GM18873 (cell line): Measurements from ENCODE around the gene APCDD1.
"Not testable (repeated sequence)": the region's sequence is repeated elsewhere in the genome, so short reads cannot be mapped to it uniquely, and the experiment has no call there.

Source experiments
- ATAC-seq: cut with Tn5 transposase; IDR thresholded peaks from one replicate; pipeline ENCODE4 v1.9.1; 2021; ENCODE audit warnings: mild to moderate bottlenecking, moderate library complexity, moderate number of reproducible peaks; ENCODE audit not compliant: unreplicated experiment, low FRiP score

The APCDD1 gene

GRCh38 chr18:10522574-10522973 is 68.1 kb downstream of the APCDD1 start:
- no peak for ATAC-seq

- no peak for ATAC-seq
Observed at GRCh38 chr18:10523544-10523943, 69.1 kb downstream of the APCDD1 start.

DNA sequence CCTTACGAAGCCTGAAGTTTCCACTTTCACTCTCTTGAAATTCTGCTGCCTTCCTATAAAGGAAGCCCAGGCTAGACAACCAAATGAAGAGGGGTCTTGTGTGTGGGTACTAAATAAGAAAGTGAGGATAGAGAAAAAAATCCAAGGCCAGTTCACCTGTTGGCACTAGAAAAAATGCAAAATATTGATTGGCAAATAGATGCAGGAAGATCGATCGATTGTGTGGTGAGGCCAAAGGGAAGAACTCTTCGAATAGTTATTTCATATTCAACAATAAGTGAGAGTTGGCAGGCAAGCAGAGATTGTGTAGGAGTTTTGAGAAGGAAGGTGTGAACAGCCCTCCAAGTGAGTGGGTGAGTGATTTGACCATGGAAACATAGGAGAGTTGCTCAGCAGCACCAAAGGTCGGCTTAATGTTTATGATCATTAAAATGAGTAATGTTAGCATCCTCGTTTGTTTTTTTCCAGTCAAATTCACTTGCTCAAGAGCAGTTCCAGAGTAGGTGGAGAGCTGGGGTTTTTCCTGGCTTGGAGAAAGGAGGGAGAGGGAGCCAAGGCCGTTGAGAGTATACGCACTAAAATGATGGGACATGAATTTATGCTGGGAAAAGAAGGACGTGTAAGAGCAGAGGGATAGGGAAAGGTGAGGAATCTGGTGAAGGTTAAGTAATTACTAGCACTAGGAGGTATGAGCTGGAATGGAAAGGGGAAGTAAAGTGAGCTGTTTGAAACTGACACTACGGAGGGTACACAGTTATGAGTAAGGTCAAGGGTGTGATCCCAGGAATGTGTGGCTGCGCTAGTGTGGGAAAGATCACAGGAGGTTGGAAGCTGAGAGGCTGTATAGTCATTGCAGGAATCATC is 70.3 kb downstream of the APCDD1 start:
- ATAC-seq, result no peak

DNA sequence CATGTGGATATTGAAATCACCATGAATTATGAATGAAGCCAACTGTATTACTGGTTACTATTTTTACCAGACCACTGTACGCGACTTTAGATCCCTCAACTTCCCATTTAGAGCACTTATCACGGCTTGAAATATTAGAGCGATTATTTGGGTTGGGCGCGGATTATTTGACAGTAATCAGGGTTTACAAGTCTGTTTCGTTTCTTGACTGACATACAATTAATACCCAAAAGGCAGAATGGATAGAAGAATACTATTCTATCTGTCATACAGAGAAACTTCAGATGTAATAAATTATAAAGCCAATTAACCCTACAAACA is 70.9 kb downstream of the APCDD1 start:
- no peak for ATAC-seq

DNA sequence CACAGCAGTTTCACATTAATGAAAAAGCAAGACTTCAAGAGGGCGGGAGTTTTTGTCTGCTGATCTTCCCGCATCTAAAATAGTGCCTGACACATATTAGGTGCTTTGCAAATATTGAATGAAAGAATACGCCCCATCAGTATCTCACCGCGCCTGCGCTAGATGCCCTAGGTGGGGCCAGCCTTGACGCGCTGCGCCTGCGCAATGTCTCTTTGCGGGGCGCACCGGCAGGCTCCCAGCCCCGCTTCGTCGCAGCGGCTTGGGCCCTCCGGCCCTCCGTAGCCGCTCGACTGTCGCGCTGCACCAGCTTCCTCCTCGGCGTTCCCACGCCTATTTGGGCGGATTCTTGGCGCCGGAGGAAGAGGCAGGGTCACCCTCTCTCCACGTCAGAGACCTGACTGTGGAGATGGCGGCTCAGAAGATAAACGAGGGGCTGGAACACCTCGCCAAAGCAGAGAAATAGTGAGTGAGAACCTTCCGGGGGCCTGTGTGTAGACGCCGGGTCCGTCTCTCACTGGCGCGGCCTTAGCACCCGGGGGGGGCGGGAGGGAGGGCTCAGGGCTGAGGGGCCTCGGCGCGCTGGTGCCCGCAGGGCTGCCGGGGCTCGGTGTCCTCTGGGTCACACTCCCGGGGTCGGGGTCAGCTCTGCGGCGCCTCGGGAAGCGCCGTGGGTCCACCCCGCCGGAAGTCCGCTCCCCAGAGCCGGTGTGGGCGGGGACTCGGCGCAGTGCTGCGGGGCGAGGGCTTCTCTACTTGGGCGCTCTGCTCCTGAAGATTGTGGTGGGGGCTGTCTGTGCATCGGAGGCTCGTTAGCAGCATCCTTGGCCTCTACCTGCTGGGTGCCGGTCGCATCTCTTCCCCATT is 71.5 kb downstream of the APCDD1 start, which contains the start of gene NAPG:
Gene NAPG, plus strand, starts transcription at position 331 of the 864 bp plus-strand sequence. Its CDS starts 76 bp downstream, at position 407.
- ATAC-seq, result peak; percentile 65

GRCh38 chr18:10526561-10526949 is 72.1 kb downstream of the APCDD1 start:
- peak; percentile 11 for ATAC-seq

DNA sequence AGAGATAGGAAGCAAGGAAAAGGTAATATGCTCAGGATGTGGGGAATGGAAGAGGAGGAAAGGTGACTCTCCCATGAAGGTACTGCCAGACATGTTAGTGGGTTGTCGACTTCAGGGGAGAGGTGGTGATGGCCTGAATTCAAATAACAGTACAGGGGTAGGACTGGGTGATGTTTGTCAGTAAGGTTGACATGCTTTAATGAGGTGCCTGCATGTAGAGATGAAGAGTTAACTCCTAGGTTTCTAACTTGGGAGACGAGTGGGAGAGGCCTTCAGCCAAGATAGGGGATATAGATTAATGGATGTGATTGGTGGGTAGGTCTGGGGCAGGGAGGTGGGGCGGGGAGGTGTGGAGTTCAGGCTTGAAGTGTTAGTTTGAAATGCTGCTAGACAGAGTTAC is 74.0 kb downstream of the APCDD1 start:
- ATAC-seq, result no peak

DNA sequence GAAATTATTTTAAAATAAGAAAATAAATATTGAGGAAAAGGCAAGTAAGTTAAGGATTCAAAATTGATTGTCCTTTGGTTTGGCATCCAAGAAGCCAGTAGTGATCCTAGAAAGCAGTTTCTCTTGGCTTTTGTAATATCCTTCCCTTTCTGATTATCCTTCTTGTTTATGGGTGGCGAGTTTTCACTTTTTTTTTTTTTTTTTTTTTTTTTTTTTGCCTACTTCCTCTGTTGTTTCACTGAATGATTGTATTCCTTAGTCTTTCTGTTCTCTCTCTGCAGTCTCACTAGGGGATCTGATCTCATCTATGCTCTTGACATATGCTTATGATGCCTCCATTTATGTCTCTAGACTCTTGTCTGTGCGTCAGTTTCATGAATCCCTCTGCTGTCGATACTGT is 75.6 kb downstream of the APCDD1 start:
- ATAC-seq, result no peak

DNA sequence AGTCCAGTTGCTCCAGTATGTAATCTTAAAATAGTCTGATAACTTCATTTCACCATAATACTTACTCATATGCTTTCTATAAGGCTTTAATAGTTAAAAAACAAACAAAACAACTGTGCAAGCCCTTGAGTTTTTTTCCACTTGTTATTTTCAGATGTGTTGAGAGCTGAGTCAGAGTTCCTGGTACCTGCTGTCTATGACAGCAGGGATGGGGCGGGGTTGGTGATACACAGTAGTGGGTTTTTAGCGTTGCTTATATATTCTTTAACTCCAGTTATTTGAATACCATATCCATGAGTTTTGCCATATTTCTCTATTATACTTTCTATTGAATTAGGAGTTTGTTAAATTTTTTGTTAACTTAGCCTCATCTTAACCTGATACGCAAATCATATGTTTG is 76.4 kb downstream of the APCDD1 start:
- ATAC-seq, result no peak

DNA sequence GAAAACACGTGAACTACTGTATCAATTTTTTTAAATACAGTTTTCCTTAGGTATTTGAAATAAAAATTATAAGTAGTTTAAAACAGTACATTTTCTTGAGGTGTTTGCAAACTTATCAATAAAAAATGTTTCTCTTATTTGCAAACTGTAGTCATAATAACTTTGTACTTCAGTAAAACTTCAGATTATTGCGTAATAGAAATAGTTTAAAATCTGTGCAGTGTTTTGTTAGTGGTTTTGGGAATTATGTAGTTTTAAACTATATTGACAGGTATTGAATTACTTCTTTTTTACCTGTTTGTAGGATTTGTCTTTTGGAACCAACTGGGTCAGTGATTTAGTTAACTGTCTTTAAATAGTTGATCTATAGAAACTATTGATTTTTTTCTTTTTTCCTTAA is 78.7 kb downstream of the APCDD1 start:
- ATAC-seq, result no peak

GRCh38 chr18:10536280-10536679 is 81.8 kb downstream of the APCDD1 start:
- no peak for ATAC-seq

DNA sequence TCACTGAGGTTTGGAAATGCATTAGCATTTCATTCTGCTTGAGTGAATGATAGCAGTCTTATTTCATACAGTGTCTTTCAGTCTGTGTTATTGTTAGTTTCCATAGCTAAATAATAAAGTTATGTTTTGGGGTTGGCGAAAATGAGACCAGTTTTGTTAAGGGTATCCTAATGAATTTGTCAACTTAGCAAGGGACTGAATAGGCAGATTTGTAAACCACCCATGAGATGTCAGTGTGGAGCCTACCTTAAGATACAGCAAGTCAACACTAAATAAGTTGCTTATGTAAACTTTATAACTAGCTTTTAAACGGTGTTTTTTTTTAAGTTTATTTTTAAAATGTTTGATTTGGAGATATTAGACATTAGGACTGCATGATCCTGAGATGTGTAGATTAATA is 83.3 kb downstream of the APCDD1 start:
- ATAC-seq, result no peak

DNA sequence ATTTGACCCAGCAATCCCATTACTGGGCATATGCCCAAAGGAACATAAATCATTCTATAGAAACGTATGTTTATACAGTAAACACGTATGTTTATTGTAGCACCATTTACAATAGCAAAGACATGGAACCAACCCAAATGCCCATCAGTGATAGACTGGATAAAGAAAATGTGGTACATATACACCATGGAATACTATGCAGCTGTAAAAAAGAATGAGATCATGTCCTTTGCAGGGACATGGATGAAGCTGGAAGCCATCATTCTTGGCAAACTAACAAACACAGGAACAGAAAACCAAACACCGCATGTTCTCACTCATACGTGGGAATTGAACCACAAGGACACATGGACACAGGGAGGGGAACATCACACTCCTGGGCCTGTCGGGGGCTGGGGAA is 84.7 kb downstream of the APCDD1 start:
- not testable (repeated sequence) for ATAC-seq
